Fibroblast of skin of left quadriceps (primary cell): Measurements from ENCODE around the gene CARHSP1.
"Not testable (repeated sequence)": the region's sequence is repeated elsewhere in the genome, so short reads cannot be mapped to it uniquely, and the experiment has no call there.

Source experiments
- DNase-seq, 2 experiments: peaks; one replicate each; pipeline ENCODE4 v3.0.0-alpha.2; 2013; ENCODE audit warnings: low read depth in 2 of 2

CARHSP1 gene

GRCh38 chr16:8828541-8829165 lies 40.2 kb downstream of the CARHSP1 start:
- no peak for DNase-seq

- DNase-seq, result no peak
These were observed 42.4 kb downstream of the CARHSP1 start for GRCh38 chr16:8826278-8826879.

- DNase-seq, result no peak
These were observed 46.4 kb downstream of the CARHSP1 start for GRCh38 chr16:8822403-8822802.

- no peak for DNase-seq
These were observed 49.3 kb downstream of the CARHSP1 start for GRCh38 chr16:8819411-8820034.

GRCh38 chr16:8818504-8819270 lies 50.1 kb downstream of the CARHSP1 start:
- no peak for DNase-seq

- DNase-seq, result no peak
These were observed 51.7 kb downstream of the CARHSP1 start for GRCh38 chr16:8816967-8817655.

GRCh38 chr16:8814095-8814806 lies 54.6 kb downstream of the CARHSP1 start:
- no peak for DNase-seq

GRCh38 chr16:8812162-8812843 lies 56.5 kb downstream of the CARHSP1 start:
- DNase-seq, result no peak

GRCh38 chr16:8808613-8809353 lies 60.0 kb downstream of the CARHSP1 start:
- DNase-seq, result no peak

GRCh38 chr16:8808009-8808408 lies 60.8 kb downstream of the CARHSP1 start:
- no peak for DNase-seq

GRCh38 chr16:8807189-8807588 lies 61.6 kb downstream of the CARHSP1 start:
- DNase-seq, result no peak

- no peak for DNase-seq
These were observed 62.4 kb downstream of the CARHSP1 start for GRCh38 chr16:8806272-8806983.

- DNase-seq, result no peak
These were observed 64.5 kb downstream of the CARHSP1 start for GRCh38 chr16:8804313-8804712.

GRCh38 chr16:8803733-8804132 lies 65.1 kb downstream of the CARHSP1 start:
- not testable (repeated sequence) for DNase-seq
